ENCODE data around the gene SH3GL2.

The SH3GL2 gene

DNA sequence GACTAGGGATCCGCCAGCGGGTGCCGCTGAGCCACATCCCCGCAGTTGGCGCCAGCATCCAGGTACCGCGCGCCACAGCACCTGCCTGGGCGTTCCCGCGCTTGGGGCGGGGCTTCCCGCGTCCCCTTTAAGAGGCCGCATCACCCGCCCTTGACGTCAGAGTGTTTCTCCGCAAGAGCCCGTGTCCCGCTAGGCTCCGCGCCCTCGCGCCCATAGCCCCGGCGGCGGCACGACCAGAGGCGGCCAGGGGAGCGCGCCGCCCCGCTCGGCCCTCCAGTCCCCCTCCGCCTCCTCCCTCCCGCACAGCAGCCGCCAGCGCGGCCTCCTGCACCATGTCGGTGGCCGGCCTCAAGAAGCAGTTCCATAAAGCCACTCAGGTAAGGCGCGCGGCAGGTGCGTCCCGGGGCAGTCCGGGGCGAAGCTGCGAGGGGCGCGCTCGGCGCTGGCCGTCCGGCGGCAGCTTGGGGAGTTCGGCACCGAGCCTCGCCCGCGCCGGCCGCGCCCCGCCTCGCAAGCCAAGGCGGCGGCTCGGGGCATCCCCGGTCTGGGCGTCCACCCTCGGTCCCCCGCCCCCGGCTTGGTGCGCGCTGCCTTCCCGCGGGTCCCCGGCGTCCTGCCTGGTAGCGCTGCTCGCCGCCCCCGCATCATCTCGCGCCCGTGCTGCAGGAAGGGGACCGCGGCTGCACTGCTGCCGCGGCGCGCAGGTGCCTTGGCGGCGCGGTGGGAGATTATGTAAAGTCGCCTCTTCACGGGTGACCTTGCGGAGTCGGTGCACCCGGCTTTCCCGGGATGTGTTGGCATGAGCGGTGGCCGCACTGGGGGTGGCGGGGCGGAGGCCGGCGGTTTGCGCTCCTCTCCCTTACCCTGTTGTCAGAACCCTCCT, at the start of gene SH3GL2:
Gene SH3GL2 (plus strand): TSS at position 156 of the 883 bp plus-strand sequence.
- DNase-seq (ENCODE audit: low spot score) = peak; percentile 70

DNA sequence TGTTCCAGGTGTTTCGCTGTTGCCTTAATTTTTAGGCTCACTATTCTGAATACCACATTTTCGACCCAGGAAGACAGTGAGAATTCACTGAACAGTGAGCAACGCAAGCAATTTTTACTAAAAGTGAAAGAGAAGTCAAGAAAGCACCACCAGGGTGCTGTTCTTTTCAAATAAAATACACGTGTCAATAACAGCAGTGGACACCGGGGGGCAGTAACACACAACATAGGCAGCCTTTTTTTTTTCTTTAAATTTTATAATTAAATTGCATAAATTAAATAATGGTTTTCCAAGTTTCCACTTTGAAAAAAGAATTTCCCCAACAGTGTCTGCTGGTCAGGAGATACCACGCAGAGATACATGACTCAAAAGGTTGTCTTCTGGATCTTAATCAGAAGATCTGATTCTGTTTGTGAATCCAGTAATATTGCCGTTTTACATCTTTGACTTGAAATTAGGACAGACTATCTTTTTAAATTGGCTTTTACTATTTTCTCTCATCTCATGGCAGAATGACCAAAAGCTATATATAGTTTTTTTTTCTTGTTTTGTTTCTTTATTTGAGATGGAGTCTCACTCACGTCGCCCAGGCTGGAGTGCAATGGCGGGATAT, 47.1 kb upstream of the SH3GL2 start:
- DNase-seq (ENCODE audit: low spot score) = peak; percentile 54

- DNase-seq (ENCODE audit: low spot score) = no peak
Measured at GRCh38 chr9:17532461-17532860, 46.4 kb upstream of the SH3GL2 start.

GRCh38 chr9:17535176-17535575, 43.7 kb upstream of the SH3GL2 start:
- DNase-seq (ENCODE audit: low spot score) = no peak

DNA sequence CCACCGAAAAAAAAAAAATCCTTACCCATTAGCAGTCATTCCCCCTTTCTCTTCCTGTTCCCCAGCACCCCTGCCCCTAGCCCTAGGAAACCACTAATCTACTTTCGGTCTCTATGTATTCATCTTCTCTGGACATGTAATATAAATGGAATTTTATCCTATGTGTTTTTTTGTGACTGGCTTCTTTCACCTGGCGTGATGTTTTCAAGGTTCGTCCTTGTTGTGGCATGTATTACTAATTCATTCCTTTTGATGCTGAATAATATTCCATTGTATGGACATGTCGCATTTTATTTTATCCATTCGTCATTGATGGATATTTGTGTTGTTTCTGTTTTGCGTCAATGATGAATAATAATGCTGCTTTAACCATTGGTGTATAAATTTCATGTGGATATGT, 42.8 kb upstream of the SH3GL2 start:
- DNase-seq (ENCODE audit: low spot score) = no peak

DNA sequence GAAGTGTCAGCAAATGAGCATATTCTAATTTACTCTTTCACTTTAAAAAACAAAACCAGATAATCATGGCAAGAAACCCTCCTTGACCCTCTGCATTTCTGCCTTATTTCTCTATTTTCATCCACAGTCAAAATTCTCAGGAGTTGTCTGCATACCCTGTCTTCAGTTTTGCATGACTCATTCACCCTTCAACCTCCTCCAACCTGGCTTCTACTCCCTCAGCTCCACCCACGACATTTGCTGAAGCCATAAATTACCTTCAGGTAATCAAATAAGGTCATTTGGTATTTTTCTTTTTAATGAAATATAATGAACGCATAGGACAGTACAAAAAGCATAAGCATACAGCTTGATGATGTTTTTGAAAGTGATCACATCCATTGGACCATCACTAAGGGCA, 27.8 kb upstream of the SH3GL2 start:
- DNase-seq (ENCODE audit: low spot score) = no peak

DNA sequence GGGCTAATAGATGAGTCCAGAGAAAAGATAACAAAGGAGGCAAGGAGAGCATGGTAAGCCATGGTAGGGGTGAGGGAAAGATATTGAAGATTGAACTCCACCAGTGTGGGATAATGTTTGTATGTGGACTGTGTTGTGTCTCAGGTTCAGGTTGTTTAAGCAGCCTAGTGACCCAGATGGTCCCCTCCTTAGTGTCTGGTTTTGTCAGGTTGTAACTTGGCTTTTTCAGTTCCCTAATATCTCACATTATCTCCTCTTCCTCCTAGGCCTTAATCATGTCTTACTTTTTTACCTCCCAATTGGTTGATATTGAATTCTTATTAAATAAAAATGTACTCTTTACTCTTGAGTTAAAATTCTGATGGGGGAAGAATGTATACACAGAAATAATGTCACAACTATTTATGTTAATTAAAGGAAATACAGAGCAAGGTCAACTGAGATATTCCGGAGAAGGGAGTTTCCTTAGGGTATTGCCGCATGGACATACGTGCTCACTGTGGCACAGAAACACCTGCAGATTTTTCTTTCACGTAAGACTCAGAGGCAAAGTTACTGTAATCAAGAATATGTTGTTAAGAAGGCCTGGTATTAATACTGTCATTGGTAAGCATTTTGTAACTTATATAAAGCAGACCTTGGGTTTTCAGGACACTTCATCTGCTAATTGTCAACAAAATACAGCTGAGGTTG, 23.4 kb upstream of the SH3GL2 start:
- DNase-seq (ENCODE audit: low spot score) = no peak

DNA sequence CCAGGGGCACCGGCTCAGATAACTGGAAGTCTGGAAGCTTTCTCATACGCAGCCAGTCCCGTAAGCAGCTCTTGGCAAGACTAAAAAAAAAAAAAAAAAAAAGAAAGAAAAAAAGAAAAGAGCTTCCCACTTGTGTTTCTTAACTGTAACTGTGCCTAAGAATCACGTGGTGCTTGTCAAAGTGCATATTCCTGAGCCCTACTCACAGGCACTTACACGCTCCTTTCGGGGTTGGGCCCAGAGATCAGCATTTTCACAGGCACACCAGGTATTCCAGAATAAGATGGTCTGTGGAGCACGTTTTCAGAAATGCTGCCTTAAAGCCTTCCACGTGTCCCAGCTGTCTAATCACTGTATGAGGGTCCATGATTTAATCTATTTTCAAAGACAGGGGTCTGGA, 22.6 kb upstream of the SH3GL2 start:
- DNase-seq (ENCODE audit: low spot score) = no peak

GRCh38 chr9:17556935-17557334, 21.9 kb upstream of the SH3GL2 start:
- DNase-seq (ENCODE audit: low spot score) = no peak

DNA sequence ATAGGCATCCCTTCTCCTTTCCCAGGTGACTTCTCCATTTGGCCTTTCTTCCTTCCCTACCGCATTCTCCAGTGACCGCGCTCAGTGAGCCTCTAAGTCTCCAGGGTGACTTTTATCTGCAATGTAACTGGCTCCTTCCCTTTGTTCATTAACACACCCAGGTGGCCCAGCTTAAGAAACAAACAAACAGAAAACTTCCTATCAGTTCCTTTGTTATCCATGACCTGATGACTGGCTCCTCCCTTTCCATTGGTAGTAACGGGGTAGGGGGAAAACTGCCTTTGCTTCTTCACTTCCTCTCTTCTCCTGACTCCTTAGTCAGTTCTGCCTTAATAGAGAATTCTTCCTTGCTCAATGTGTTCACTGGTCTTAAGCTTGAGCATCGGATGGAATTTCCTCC, 7.0 kb upstream of the SH3GL2 start:
- DNase-seq (ENCODE audit: low spot score) = no peak

DNA sequence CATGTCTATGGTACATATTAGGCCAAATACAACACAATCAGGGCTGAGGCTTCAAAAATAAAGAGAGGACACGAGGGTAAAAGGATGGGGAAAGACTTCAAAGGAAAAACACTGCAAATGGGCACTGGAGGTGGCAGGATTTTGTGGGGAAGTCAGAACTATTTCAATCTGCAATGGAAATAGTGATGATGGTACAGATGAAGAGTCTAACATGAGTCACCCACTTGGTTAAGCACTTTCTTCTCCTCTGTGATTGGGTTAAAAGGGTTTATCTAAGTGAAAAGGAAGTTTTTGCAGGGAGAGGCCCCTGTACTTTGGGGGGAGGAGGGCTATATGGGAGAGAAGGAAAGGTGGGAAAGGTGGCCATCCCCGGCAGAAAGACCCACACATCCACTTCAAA, 4.5 kb upstream of the SH3GL2 start:
- no peak for DNase-seq (ENCODE audit: low spot score)

DNA sequence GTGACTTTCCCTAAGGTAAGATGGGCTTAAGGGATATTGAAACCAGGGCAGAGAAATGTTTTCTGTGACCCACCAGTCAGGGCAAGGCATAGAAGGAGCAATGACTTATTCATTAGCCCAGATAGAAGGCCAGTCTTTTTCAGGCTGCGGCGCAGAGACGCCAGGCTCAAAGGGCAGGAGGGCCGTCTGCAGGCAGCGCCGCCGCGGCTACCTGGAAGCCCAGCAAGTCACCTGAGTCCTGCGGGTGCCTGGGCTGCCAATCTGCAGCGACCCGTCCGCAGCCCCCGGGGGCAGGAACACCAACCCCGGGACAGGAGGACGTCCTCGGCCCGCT, 322 bp upstream of the SH3GL2 start:
- no peak for DNase-seq (ENCODE audit: low spot score)

- no peak for DNase-seq (ENCODE audit: low spot score)
Measured at GRCh38 chr9:17580119-17580518, 1.3 kb downstream of the SH3GL2 start.

GRCh38 chr9:17587113-17587512, 8.2 kb downstream of the SH3GL2 start:
- no peak for DNase-seq (ENCODE audit: low spot score)

GRCh38 chr9:17588395-17588794, 9.5 kb downstream of the SH3GL2 start:
- DNase-seq (ENCODE audit: low spot score) = no peak

GRCh38 chr9:17588941-17589340, 10.1 kb downstream of the SH3GL2 start:
- no peak for DNase-seq (ENCODE audit: low spot score)

GRCh38 chr9:17589771-17590170, 10.9 kb downstream of the SH3GL2 start:
- DNase-seq (ENCODE audit: low spot score) = no peak

DNA sequence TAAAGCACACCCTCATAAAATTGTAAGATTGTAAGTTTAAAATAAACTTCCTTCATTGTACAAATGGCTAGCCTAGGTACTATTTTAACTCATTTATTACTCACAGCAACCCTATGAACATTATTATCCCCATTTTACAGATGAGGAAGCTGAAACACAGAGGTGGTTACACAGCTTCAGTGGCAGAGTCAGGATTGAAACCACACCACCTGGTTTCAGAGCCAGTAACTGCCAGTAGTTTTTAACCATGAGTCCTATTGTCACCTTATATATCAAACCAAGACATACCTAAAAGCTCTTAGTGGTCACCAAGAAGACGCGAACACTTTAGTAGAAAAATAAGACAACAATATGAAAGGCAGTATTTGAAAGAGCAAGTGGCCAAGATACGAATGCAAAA, 16.1 kb downstream of the SH3GL2 start:
- DNase-seq (ENCODE audit: low spot score) = no peak

DNA sequence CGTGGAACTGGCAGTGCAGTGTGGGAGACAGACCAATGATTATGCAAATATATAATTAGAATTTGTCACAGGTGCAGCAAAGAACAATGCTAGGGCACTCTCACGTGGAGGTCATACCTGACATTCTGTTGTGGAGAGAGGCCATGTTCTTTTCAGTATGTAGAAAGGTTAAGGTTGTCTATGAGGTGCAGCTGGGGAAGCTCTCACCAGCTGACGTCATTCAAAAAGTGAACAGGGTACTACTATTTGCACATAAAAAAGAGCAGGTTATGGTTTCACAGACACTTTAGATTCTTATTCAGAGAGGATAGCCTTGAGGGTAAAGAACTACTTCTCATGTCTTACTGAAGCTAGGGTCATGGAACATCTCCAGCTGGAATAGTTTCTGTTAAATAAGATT, 19.1 kb downstream of the SH3GL2 start:
- no peak for DNase-seq (ENCODE audit: low spot score)

DNA sequence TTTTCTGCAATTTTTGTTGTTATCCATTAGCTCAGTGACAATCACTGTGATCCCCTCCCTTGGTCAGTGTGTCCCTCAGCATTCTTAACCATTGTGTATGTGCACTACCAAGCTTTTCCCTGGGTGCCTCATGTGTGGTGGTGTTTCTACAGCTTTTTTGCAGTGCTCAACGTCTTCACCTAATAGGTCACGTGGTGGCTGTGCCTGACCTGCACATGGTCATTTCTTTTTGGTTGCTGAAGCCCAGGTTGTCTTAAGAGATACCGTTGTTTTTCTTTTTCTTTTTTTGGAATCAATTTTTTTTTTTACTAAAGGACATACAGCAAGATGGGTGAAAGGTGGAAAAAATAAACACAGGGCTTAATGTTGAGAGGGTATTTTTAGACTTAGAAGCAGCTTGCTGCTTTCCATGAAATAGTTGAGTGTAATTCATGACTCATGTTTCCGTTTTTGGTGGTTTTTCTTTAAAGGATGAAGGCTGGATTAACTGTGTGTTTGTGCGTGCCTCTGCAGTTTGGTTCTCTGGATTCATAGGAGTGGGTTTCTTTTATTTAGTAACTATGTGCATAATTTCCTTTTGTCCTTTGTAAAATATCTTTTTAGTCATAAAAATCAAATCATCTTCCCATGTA, 22.2 kb downstream of the SH3GL2 start:
- DNase-seq (ENCODE audit: low spot score) = peak; percentile 35

- DNase-seq (ENCODE audit: low spot score) = no peak
Measured at GRCh38 chr9:17604556-17604955, 25.7 kb downstream of the SH3GL2 start.

- no peak for DNase-seq (ENCODE audit: low spot score)
Measured at GRCh38 chr9:17609312-17610005, 30.6 kb downstream of the SH3GL2 start.

Data from kidney tubule cell (primary cell).